A549 (cell line): ENCODE results near the gene CCL4.

Experiments
- CTCF ChIP-seq: fragments of >200 bp; sonication (Bioruptor Twin); formaldehyde crosslinking; IDR thresholded peaks from 3 replicates; pipeline ENCODE4 v1.5.1; 2016
- HDAC2 ChIP-seq: fragments of 200-600 bp; sonication (generic); IDR thresholded peaks from 2 replicates; pipeline ENCODE4 v1.6.1; 2016
- POLR2AphosphoS2 ChIP-seq: conservative IDR thresholded peaks from 2 replicates; pipeline ENCODE4 v1.6.1; 2012; ENCODE audit warnings: low read length, improper control_type of control experiment, inconsistent platforms
- RAD21 ChIP-seq, 2 experiments: fragments of >200 bp in 1 of 2; sonication (Bioruptor Twin) in 1 of 2; formaldehyde crosslinking in 1 of 2; IDR thresholded peaks in 1 of 2; conservative IDR thresholded peaks in 1 of 2; 2 replicates in 1 of 2; 3 replicates in 1 of 2; pipeline ENCODE4 v1.6.1; 2012 to 2018; ENCODE audit warnings: inconsistent platforms in 1 of 2
- RNF2 ChIP-seq: fragments of 200-600 bp; sonication (generic); IDR thresholded peaks from 2 replicates; pipeline ENCODE4 v1.6.1; 2016; ENCODE audit warnings: low read depth, mild to moderate bottlenecking, antibody characterized with exemption, moderate library complexity, borderline replicate concordance
- SMC3 ChIP-seq: fragments of >200 bp; sonication (Bioruptor Twin); formaldehyde crosslinking; IDR thresholded peaks from 3 replicates; pipeline ENCODE4 v1.6.1; 2018; ENCODE audit warnings: inconsistent platforms

- TF ChIP-seq HDAC2 (no peak), SMC3 (no peak), CTCF (no peak), RAD21 (conservative IDR thresholded peaks at IDR 0.05 in 1 of 2, IDR thresholded peaks at IDR 0.05 in 1 of 2) (no peak), POLR2AphosphoS2 (no peak), RNF2 (no peak)
Observed at GRCh38 chr17:36069136-36069535, 34.5 kb upstream of the CCL4 start.
